Measurements from ENCODE around the gene HJURP. TPM values are rescaled to one million over a fixed set of nuclear protein-coding genes. Genes with fewer than 3 reads are reported as not detected.
A peak's percentile ranks its signal among the peaks of the same experiment; 100 is the strongest.

HJURP gene
- total RNA-seq, 1 donor from 2014 or later = 109 TPM

DNA sequence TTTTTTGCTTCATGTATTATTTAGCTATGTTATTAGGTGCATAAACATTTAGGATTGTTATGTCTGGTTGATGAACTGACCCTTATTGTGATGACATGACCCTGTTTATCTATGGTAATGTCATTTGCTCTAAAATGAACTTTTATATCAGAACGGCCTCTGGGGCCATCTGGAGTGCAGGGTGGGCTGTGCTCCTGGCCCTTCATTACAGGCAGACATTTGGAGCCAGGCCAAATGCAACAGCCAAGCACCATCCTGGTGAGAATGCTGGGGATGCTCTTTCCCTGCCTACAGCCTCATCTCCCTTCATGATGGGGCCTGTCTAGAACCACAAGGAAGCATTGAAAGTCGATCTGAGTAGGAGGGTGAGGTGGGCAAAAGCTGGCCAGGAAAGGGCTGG, 38.0 kb downstream of the HJURP start:
- no peak overlapping the region for H3K4me3 Mint-ChIP-seq
- H3K9me3 ChIP-seq (ENCODE audit: low read depth) = no peaks in the 10 kb centered on the region
- H3K27ac ChIP-seq = no peak overlapping the region
- no peaks in the 10 kb centered on the region for H3K36me3 ChIP-seq
- H3K36me3 Mint-ChIP-seq = no peaks in the 10 kb centered on the region
- H3K4me2 ChIP-seq = no peak overlapping the region
- no peaks in the 10 kb centered on the region for H3K27me3 ChIP-seq
- H3F3A ChIP-seq (ENCODE audit: low read depth) = no peaks in the 10 kb centered on the region
- no peak for DNase-seq (ENCODE audit: low spot score)
- H4K20me1 ChIP-seq (ENCODE audit: low read depth) = no peaks in the 10 kb centered on the region
- peak overlapping the region; percentile 46 for H3K27ac Mint-ChIP-seq
- H3K4me3 ChIP-seq = no peak overlapping the region
- H2AFZ ChIP-seq (replicated peaks) = no peak overlapping the region
- peaks cover 4% of the 10 kb centered on the region for H3K27me3 Mint-ChIP-seq (ENCODE audit: insufficient read depth, low read depth)
- no peaks in the 10 kb centered on the region for H3K4me1 ChIP-seq
- no peak overlapping the region for H3K9ac ChIP-seq
- TF ChIP-seq, protein P1, sequence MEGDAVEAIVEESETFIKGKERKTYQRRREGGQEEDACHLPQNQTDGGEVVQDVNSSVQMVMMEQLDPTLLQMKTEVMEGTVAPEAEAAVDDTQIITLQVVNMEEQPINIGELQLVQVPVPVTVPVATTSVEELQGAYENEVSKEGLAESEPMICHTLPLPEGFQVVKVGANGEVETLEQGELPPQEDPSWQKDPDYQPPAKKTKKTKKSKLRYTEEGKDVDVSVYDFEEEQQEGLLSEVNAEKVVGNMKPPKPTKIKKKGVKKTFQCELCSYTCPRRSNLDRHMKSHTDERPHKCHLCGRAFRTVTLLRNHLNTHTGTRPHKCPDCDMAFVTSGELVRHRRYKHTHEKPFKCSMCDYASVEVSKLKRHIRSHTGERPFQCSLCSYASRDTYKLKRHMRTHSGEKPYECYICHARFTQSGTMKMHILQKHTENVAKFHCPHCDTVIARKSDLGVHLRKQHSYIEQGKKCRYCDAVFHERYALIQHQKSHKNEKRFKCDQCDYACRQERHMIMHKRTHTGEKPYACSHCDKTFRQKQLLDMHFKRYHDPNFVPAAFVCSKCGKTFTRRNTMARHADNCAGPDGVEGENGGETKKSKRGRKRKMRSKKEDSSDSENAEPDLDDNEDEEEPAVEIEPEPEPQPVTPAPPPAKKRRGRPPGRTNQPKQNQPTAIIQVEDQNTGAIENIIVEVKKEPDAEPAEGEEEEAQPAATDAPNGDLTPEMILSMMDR (IDR thresholded peaks at IDR 0.05) = no peak
- TF ChIP-seq EZH2 (IDR thresholded peaks at IDR 0.05) = no peak
- no peak for TF ChIP-seq EZH2phosphoT487 (IDR thresholded peaks at IDR 0.05)
- no peaks in the 10 kb centered on the region for H3K9me3 Mint-ChIP-seq
- peaks cover 10% of the 10 kb centered on the region for H3K4me1 Mint-ChIP-seq
- H3K79me2 ChIP-seq (ENCODE audit: low read depth) = no peaks in the 10 kb centered on the region

DNA sequence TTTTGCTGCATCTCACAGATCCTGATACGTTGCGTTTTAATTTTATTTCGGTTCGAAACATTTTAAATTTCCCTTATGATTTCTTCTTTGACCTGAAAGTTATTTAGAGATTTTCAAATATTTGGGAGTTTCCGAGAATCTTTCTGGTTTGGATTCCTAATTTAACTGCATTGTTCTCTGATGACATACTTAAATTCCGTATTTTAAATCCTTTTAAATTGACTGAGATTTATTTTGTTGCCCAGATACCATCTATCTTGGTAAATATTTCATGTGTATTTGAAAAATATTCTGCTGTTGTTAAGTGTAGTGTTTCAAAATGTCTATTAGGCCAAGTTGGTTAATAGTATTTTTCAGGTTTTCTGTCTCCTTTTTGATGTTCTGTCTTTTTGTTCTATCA, 38.5 kb downstream of the HJURP start:
- Histone ChIP-seq H4K20me1 (ENCODE audit: low read depth) (no peaks in the 10 kb centered on the region), H3K79me2 (ENCODE audit: low read depth) (no peaks in the 10 kb centered on the region), H3K4me3 (no peak overlapping the region), H3K9me3 (ENCODE audit: low read depth) (no peaks in the 10 kb centered on the region), H3K4me1 (no peaks in the 10 kb centered on the region), H3K4me2 (no peak overlapping the region), H3K9ac (no peak overlapping the region), H3K27ac (no peak overlapping the region), H2AFZ (replicated peaks) (no peak overlapping the region), H3F3A (ENCODE audit: low read depth) (no peaks in the 10 kb centered on the region), H3K27me3 (no peaks in the 10 kb centered on the region), H3K36me3 (no peaks in the 10 kb centered on the region)
- peaks cover 4% of the 10 kb centered on the region for H3K27me3 Mint-ChIP-seq (ENCODE audit: insufficient read depth, low read depth)
- TF ChIP-seq EZH2phosphoT487 (IDR thresholded peaks at IDR 0.05) (no peak), EZH2 (IDR thresholded peaks at IDR 0.05) (no peak)
- TF ChIP-seq, protein P1 (IDR thresholded peaks at IDR 0.05) = no peak
- no peak overlapping the region for H3K4me3 Mint-ChIP-seq
- no peak overlapping the region for H3K27ac Mint-ChIP-seq
- peaks cover 10% of the 10 kb centered on the region for H3K4me1 Mint-ChIP-seq
- DNase-seq (ENCODE audit: low spot score) = no peak
- H3K9me3 Mint-ChIP-seq = no peaks in the 10 kb centered on the region
- H3K36me3 Mint-ChIP-seq = no peaks in the 10 kb centered on the region

DNA sequence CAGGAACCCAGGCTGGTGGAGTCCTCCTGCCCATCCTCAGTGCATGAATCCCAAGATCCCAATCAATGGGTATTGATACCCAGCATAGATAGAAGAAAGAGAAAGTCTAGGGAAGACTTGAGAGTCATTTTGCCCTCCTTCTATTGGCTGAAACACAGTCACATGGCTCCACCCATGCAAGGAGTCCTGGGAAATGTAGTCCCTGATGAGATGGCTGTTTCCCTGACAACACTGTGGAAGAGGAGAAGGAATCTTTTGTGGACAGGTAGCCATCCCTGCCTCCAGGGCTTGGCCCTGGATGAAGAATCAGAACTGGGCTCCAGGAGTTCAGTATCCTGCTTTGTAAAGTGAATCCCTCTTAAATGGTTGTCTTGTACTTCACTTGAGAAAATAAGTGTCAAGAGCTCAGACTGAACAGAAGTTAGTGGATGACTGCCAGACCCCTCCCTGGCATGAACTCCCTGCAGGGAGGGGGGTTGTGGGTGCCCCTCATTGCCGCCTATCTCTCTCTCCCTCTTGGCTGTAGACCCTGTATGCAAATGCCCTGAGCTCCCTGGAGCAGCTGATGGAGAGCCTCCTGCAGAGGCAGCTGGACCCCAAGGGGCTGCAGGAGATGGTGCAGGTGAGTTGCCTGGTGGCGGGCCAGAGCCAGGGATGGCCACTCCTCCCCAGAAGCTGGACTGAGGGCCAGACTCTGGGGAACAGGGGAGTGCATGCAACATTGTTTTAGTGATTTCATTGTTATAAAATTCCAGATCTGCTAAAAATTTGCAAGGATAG, 40.1 kb downstream of the HJURP start:
- Histone ChIP-seq H3K79me2 (ENCODE audit: low read depth) (no peaks in the 10 kb centered on the region), H3K27ac (no peak overlapping the region), H3K4me3 (no peak overlapping the region), H3K27me3 (no peaks in the 10 kb centered on the region), H3K9ac (no peak overlapping the region), H2AFZ (replicated peaks) (no peak overlapping the region), H3K9me3 (ENCODE audit: low read depth) (no peaks in the 10 kb centered on the region), H3K4me1 (no peaks in the 10 kb centered on the region), H3F3A (ENCODE audit: low read depth) (no peaks in the 10 kb centered on the region), H3K4me2 (no peak overlapping the region), H4K20me1 (ENCODE audit: low read depth) (no peaks in the 10 kb centered on the region), H3K36me3 (no peaks in the 10 kb centered on the region)
- DNase-seq (ENCODE audit: low spot score) = peak; percentile 20
- TF ChIP-seq EZH2phosphoT487 (IDR thresholded peaks at IDR 0.05) (no peak), EZH2 (IDR thresholded peaks at IDR 0.05) (no peak)
- TF ChIP-seq, protein P1 (IDR thresholded peaks at IDR 0.05) = no peak
- no peak overlapping the region for H3K27ac Mint-ChIP-seq
- peaks cover 10% of the 10 kb centered on the region for H3K4me1 Mint-ChIP-seq
- H3K9me3 Mint-ChIP-seq = no peaks in the 10 kb centered on the region
- H3K27me3 Mint-ChIP-seq (ENCODE audit: insufficient read depth, low read depth) = peaks cover 4% of the 10 kb centered on the region
- no peak overlapping the region for H3K4me3 Mint-ChIP-seq
- no peaks in the 10 kb centered on the region for H3K36me3 Mint-ChIP-seq

Measured in neural progenitor cell (in vitro differentiated cells).